Endothelial cell of umbilical vein (primary cell): ENCODE data around the gene FGF2.

ENCODE experiments used
- GATA2 ChIP-seq: IDR thresholded peaks from 2 replicates; pipeline ENCODE4 v1.7.0; 2011; ENCODE audit warnings: low read depth, mild to moderate bottlenecking, moderate library complexity, mixed read lengths, low read length; ENCODE audit not compliant: insufficient read length, insufficient read depth
- MAX ChIP-seq: IDR thresholded peaks from 2 replicates; pipeline ENCODE4 v1.6.1; 2011; ENCODE audit not compliant: insufficient read depth, insufficient read length
- POLR2A ChIP-seq: IDR thresholded peaks from 2 replicates; pipeline ENCODE4 v1.6.1; 2012; ENCODE audit warnings: low read depth, mild to moderate bottlenecking, control low read depth, low read length
- TF ChIP-seq, protein P1 (sequence below), 2 donors: IDR thresholded peaks; 1 replicate in 1 of 2; 2 replicates in 1 of 2; pipeline ENCODE4 v1.5.1; 2011; ENCODE audit warnings: low read length in 2 of 2, mild to moderate bottlenecking in 2 of 2, moderate library complexity in 2 of 2, control low read depth in 1 of 2, inconsistent platforms in 1 of 2, low read depth in 1 of 2; ENCODE audit not compliant: insufficient read depth in 1 of 2; ENCODE audit errors: extremely low read depth in 1 of 2

DNA sequence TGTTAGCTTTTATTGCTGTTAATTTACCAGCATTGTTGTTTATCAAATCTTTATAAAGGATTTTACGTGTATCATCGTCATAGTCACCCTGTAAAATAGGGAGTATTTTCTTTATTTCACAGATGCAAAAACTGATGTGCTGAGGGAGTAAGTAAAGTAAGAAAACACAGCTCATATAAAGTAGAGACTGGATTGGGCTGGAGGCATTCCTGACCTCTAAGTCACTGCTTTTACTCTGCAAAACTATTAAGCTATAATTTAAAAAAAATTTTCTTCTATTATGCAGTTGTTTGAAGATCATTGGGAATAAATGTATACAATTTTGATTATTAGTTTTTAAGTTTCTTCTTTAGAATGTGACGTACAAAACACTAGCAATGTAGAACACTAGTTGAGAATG lies 49.8 kb downstream of the FGF2 start:
- TF ChIP-seq, protein P1, sequence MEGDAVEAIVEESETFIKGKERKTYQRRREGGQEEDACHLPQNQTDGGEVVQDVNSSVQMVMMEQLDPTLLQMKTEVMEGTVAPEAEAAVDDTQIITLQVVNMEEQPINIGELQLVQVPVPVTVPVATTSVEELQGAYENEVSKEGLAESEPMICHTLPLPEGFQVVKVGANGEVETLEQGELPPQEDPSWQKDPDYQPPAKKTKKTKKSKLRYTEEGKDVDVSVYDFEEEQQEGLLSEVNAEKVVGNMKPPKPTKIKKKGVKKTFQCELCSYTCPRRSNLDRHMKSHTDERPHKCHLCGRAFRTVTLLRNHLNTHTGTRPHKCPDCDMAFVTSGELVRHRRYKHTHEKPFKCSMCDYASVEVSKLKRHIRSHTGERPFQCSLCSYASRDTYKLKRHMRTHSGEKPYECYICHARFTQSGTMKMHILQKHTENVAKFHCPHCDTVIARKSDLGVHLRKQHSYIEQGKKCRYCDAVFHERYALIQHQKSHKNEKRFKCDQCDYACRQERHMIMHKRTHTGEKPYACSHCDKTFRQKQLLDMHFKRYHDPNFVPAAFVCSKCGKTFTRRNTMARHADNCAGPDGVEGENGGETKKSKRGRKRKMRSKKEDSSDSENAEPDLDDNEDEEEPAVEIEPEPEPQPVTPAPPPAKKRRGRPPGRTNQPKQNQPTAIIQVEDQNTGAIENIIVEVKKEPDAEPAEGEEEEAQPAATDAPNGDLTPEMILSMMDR (IDR thresholded peaks at IDR 0.05; ENCODE audit: extremely low read depth in 1 of 2, insufficient read depth in 1 of 2, low read depth in 1 of 2, low read length in 2 of 2) = no peak
- no peak for TF ChIP-seq MAX
- no peak for TF ChIP-seq POLR2A
- TF ChIP-seq GATA2 = no peak
